AG10803 (cell line): ENCODE measurements around the gene USP50.

Source experiments
- DNase-seq: peaks from one replicate; pipeline ENCODE4 v3.0.0; 2010; ENCODE audit warnings: low read depth
- H3K4me3 ChIP-seq: 2 replicates; pipeline ENCODE4 v1.5.1; 2011; ENCODE audit warnings: mild to moderate bottlenecking, low read length, control low read depth
- CTCF ChIP-seq: conservative IDR thresholded peaks from 2 replicates; pipeline ENCODE4 v1.5.1; 2011; ENCODE audit warnings: mild to moderate bottlenecking, low read length, control low read depth, inconsistent platforms

USP50 gene

GRCh38 chr15:50458348-50459112 is 87.9 kb downstream of the USP50 start:
- DNase-seq = peak; percentile 70
- no peak overlapping the region for H3K4me3 ChIP-seq
- TF ChIP-seq CTCF = no peak

- TF ChIP-seq CTCF = no peak
- peak; percentile 80 for DNase-seq
- H3K4me3 ChIP-seq = no peak overlapping the region
These were observed 93.5 kb downstream of the USP50 start for GRCh38 chr15:50452927-50453326.
